GM19099 (cell line): ENCODE measurements around the gene LRIG1.

Experiments
- POLR2A ChIP-seq: IDR thresholded peaks from 3 replicates; pipeline ENCODE4 v1.6.1; 2011; ENCODE audit warnings: low read depth; ENCODE audit not compliant: insufficient read length; ENCODE audit errors: extremely low read depth

The LRIG1 gene

DNA sequence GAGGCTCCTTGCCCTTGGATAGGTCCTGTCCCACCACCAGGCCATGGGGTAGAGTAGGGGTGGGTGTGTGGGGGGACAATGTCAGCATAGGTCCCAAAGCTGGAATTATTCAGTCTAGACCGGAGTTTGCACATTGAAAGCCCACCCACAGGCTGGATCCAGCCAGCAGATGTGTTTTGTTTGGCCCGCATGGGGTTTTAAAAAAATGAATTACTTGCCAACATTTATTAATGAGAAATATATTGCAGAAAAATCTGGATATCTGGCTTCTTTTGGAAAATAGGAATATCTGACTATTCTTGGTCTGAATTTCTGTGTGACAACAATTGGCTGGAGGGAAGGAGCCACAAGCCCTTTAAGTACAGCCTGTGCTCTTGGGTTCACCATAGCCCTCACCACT, 17.3 kb upstream of the LRIG1 start:
- TF ChIP-seq POLR2A = no peak

GRCh38 chr3:66517241-66517640, 16.4 kb upstream of the LRIG1 start:
- no peak for TF ChIP-seq POLR2A

- TF ChIP-seq POLR2A = no peak
These were observed 7.6 kb upstream of the LRIG1 start for GRCh38 chr3:66508461-66508860.

- no peak for TF ChIP-seq POLR2A
These were observed 6.8 kb upstream of the LRIG1 start for GRCh38 chr3:66507423-66508260.

GRCh38 chr3:66506154-66506553, 5.3 kb upstream of the LRIG1 start:
- no peak for TF ChIP-seq POLR2A

- no peak for TF ChIP-seq POLR2A
These were observed 4.2 kb upstream of the LRIG1 start for GRCh38 chr3:66504850-66505641.

- TF ChIP-seq POLR2A = no peak
These were observed 2.2 kb upstream of the LRIG1 start for GRCh38 chr3:66502981-66503380.

DNA sequence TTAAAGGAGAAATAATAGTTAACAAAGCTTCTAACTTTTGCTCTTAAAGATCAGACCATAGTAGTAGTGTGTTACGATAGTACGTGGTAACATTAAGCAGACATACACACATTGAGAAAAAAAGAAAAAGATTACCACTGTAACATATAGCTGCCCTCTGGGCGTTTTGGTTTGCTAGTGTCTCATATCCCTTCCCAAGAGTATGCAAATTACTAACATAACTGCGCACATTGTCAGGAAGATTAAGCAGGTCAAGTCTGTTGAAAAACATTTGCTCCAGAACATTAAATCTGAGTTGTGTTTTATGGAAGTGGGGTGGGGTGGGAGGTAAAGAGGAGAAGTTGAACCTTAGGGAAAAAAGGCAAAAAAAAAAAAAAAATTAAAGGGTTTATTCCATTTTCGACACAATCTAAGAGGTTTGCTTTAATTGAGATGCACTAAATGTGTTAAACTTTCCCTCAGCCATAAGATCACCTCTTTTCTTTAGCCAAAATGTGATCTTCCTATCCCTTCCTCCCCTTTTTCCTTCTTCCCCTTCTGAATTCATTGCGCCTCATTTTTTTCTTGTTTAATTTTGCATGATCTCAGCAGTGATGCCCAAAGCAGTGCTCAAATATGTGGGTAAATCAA, 1.5 kb upstream of the LRIG1 start:
- no peak for TF ChIP-seq POLR2A

DNA sequence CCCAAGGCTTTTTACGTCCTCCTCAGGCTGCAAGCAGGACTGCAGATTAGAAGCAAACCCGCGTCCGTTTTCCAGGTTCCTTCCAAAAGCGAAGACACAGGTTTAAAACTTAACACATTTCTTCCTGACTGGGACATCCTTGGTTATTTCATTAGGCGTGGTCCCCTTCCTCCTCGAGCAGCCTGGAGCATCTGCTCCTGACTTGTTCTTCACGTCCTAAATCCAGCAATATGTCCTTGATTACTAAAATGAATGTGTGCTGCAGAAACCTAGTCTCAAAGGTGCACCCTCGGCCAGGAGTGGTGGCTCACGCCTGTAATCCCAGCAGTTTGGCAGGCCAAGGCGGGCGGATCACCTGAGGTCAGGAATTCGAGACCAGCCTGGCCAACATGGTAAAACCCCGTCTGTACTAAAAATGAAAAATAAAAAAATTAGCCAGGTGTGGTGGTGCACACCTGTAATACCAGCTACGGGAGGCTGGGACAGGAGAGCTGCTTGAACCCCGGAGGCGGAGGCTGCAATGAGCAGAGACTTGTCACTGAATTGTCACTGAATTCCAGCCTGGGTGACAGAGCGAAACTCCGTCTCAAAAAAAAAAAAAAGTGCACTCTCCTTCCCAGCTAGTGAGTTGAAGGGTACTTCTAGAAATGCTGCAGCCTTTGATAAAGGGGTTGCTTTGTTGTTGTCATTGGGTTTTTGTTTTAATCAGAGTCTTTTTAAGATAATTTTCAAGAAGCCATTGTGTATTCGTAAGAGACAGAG, 842 bp upstream of the LRIG1 start:
- no peak for TF ChIP-seq POLR2A

DNA sequence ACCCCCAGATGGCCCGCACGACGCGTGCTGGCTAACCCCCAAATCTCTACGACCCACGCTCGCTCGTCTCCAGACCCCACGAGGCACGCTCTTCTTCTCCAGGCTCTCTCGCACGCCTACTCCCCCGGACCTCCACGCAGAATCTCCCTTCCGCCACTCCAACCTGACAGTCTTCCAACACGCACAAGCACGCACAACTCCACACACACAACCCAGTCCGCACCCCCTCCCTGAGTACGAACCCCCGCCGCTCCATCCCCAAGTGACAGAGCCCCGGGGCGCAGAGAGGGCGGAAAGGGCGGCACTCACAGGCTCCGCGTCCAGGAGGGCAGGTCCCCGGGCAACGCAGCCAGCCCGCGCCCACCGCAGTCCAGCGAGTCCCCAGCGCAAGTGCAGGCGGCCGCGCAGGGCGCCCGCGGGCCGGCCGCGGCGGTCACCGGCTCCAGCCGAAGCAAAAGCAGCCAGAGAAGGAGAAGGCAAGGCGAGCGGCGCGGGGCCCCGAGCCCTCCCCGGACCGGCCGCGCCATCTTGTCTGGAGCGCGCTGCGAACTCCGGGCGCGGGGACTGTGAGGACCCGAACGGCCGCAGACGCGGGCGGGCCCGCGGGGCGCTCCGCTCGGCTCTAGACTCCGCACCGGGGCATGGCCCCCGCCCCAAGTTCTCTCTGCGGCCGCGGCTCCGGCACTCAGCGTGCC, 794 bp downstream of the LRIG1 start:
- no peak for TF ChIP-seq POLR2A

- TF ChIP-seq POLR2A = no peak
These were observed 1.9 kb downstream of the LRIG1 start for GRCh38 chr3:66498687-66499621.

GRCh38 chr3:66497985-66498671, 2.7 kb downstream of the LRIG1 start:
- TF ChIP-seq POLR2A = no peak
